ENCODE measurements around the gene ANXA11.

Gene ANXA11

DNA sequence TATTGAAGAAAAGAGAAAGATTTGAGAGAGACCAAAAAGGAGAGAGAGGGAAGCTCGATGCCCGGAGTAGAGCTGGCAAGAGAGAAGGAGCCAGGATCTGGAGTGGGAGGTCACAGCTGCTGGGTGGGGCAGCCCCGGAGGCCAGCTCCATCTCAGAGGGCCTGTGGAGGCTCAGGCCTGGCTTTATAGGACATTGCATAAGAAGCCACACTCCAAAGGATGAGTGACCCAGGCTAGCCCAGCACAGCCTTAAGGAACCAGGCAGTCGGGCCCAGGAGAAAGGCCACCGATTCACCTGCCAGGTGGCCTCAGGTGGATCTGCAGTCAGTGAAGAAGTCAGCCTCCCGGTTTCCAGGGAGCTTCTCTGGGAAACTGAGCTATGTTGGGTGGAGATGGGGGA lies 72.1 kb downstream of the ANXA11 start:
- H3K9me3 ChIP-seq, result no peaks in the 10 kb centered on the region
- TF ChIP-seq, protein P1, sequence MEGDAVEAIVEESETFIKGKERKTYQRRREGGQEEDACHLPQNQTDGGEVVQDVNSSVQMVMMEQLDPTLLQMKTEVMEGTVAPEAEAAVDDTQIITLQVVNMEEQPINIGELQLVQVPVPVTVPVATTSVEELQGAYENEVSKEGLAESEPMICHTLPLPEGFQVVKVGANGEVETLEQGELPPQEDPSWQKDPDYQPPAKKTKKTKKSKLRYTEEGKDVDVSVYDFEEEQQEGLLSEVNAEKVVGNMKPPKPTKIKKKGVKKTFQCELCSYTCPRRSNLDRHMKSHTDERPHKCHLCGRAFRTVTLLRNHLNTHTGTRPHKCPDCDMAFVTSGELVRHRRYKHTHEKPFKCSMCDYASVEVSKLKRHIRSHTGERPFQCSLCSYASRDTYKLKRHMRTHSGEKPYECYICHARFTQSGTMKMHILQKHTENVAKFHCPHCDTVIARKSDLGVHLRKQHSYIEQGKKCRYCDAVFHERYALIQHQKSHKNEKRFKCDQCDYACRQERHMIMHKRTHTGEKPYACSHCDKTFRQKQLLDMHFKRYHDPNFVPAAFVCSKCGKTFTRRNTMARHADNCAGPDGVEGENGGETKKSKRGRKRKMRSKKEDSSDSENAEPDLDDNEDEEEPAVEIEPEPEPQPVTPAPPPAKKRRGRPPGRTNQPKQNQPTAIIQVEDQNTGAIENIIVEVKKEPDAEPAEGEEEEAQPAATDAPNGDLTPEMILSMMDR (IDR thresholded peaks at IDR 0.05), result no peak
- intact Hi-C loops (cut with DNase I; ENCODE audit: low total_unique reads), result no loop called here
- H3K27me3 ChIP-seq, result no peaks in the 10 kb centered on the region
- H3K36me3 ChIP-seq, result no peaks in the 10 kb centered on the region
- H3K4me3 ChIP-seq, result peak overlapping the region; percentile 54 to 69
- peak; percentile 74 to 85 for DNase-seq
- H3K27ac ChIP-seq, result peak overlapping the region; percentile 72 to 77
- peaks cover 0 to 47% (median 30%) of the 10 kb centered on the region in 4 donors for H3K4me1 ChIP-seq

GRCh38 chr10:80132299-80133139 lies 72.8 kb downstream of the ANXA11 start, which contains the start of gene PLAC9:
PLAC9 (plus strand) TSS chr10:80132730; CDS start chr10:80132763, 33 bp downstream.
- intact Hi-C loops (cut with DNase I; ENCODE audit: low total_unique reads), result no loop called here
- peaks cover 0 to 45% (median 30%) of the 10 kb centered on the region in 4 donors for H3K4me1 ChIP-seq
- H3K27ac ChIP-seq, result peak within 1 kb of the TSS; percentile 72 to 77
- TF ChIP-seq, protein P1 (IDR thresholded peaks at IDR 0.05), result no peak
- no peaks in the 10 kb centered on the region for H3K36me3 ChIP-seq
- DNase-seq, result no peak
- no peaks in the 10 kb centered on the region for H3K9me3 ChIP-seq
- peak within 1 kb of the TSS; percentile 54 to 69 for H3K4me3 ChIP-seq
- H3K27me3 ChIP-seq, result no peaks in the 10 kb centered on the region

DNA sequence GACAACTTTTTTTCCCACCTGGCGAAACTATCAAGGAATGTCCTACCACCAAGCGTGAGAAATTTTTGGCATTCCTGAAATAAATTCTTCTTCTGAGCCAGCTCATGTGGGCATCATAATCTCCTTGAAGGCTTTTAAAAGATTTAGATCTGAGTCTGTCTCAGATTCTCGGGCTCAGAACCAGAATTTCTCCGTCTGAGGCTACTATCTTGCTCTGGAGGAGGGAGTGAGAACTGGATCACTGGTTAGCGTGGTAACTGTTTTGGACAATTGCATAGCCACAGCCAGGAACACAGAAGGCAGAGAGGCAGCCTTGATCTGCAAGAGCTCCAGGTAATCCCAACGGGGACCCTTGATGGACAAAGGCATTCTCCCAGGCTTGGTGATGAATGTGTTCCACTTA lies 73.8 kb downstream of the ANXA11 start:
- DNase-seq, result no peak

DNA sequence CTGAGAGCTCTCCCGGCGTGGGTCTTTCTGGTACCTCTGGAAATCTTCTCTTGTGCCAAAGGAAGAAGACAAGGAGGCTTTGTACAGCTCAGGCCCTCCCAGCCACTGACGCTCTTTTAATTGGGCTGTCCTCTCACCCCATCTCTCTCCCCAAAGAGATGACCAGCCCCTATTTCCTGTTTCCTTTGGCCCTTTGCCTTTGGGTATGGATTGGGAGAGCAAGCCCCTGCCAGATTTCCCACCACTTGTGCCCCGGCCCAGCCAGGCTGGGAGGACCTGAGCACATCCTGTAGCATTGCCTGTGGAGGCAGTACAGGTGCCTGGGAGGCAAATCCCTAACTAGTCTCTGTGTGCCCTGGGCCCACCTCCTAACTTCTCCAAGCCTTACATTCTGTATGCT lies 78.5 kb downstream of the ANXA11 start:
- TF ChIP-seq, protein P1 (IDR thresholded peaks at IDR 0.05), result no peak
- no peaks in the 10 kb centered on the region for H3K9me3 ChIP-seq
- H3K36me3 ChIP-seq, result no peaks in the 10 kb centered on the region
- H3K27me3 ChIP-seq, result no peaks in the 10 kb centered on the region
- H3K4me1 ChIP-seq, result peaks cover 0 to 10% (median 8%) of the 10 kb centered on the region in 4 donors
- intact Hi-C loops (cut with DNase I; ENCODE audit: low total_unique reads), result no loop called here
- DNase-seq, result no peak
- no peak overlapping the region for H3K4me3 ChIP-seq
- H3K27ac ChIP-seq, result no peak overlapping the region

More for the DNA sequence above, 73.8 kb downstream of the ANXA11 start:
- no peaks in the 10 kb centered on the region for H3K27me3 ChIP-seq
- no peaks in the 10 kb centered on the region for H3K36me3 ChIP-seq
- H3K9me3 ChIP-seq, result no peaks in the 10 kb centered on the region
- TF ChIP-seq, protein P1 (IDR thresholded peaks at IDR 0.05), result no peak
- no peak overlapping the region for H3K4me3 ChIP-seq
- intact Hi-C loops (cut with DNase I; ENCODE audit: low total_unique reads), result no loop called here
- H3K27ac ChIP-seq, result peak overlapping the region; percentile 72 to 77
- peaks cover 0 to 35% (median 20%) of the 10 kb centered on the region in 4 donors for H3K4me1 ChIP-seq

DNA sequence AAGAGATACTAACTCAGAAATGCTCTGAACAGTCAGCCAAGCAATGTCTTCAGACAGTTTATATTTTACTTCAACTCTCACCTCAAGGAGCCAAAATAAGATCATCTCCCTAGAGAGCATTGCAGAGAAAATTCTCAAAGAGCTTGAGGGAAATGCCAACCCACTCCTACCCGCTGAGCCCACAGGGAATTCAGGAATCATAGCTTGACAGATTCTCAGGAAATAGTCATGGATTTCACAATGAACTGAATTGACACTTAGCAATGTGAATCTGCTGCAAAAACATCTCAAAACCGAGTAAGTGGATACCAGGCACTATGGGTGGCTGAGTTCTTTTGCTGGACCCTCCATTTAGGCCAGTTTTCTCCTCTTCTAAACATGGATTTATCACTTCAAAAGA lies 82.6 kb downstream of the ANXA11 start:
- no peak for DNase-seq
- Histone ChIP-seq H3K4me3 (no peak overlapping the region), H3K9me3 (no peaks in the 10 kb centered on the region), H3K4me1 (peaks cover 0 to 10% (median 8%) of the 10 kb centered on the region in 4 donors), H3K27me3 (no peaks in the 10 kb centered on the region), H3K27ac (no peak overlapping the region), H3K36me3 (no peaks in the 10 kb centered on the region)
- intact Hi-C loops (cut with DNase I; ENCODE audit: low total_unique reads), result no loop called here
- TF ChIP-seq, protein P1 (IDR thresholded peaks at IDR 0.05), result no peak
